ENCODE results near the gene TASOR.
A peak's percentile ranks its signal among the peaks of the same experiment; 100 is the strongest.
"Not testable (repeated sequence)": the region's sequence is repeated elsewhere in the genome, so short reads cannot be mapped to it uniquely, and the experiment has no call there.

Gene TASOR, protein sequence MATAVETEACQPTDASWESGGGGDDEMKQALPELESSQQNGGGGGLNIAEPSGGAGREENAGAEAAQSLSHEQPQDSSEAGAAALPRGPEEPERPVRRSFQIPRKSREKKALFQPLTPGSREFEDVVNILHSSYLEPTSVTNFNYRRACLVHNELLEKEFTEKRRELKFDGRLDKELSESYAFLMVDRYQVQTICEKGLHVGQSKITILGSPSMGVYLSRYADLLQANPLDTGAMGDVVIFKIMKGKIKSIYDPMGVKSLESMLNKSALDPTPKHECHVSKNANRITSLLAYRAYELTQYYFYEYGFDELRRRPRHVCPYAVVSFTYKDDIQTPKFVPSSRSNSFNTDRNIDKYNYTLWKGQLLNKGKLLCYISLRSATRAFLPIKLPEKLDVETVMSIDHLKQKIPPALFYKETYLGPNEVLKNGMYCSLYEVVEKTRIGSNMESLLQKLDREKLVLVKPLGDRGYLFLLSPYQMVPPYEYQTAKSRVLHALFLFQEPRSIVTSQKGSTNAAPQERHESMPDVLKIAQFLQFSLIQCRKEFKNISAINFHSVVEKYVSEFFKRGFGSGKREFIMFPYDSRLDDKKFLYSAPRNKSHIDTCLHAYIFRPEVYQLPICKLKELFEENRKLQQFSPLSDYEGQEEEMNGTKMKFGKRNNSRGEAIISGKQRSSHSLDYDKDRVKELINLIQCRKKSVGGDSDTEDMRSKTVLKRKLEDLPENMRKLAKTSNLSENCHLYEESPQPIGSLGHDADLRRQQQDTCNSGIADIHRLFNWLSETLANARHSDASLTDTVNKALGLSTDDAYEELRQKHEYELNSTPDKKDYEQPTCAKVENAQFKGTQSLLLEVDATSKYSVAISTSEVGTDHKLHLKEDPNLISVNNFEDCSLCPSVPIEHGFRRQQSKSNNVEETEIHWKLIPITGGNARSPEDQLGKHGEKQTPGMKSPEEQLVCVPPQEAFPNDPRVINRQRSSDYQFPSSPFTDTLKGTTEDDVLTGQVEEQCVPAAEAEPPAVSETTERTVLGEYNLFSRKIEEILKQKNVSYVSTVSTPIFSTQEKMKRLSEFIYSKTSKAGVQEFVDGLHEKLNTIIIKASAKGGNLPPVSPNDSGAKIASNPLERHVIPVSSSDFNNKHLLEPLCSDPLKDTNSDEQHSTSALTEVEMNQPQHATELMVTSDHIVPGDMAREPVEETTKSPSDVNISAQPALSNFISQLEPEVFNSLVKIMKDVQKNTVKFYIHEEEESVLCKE (N-terminal part only)

DNA sequence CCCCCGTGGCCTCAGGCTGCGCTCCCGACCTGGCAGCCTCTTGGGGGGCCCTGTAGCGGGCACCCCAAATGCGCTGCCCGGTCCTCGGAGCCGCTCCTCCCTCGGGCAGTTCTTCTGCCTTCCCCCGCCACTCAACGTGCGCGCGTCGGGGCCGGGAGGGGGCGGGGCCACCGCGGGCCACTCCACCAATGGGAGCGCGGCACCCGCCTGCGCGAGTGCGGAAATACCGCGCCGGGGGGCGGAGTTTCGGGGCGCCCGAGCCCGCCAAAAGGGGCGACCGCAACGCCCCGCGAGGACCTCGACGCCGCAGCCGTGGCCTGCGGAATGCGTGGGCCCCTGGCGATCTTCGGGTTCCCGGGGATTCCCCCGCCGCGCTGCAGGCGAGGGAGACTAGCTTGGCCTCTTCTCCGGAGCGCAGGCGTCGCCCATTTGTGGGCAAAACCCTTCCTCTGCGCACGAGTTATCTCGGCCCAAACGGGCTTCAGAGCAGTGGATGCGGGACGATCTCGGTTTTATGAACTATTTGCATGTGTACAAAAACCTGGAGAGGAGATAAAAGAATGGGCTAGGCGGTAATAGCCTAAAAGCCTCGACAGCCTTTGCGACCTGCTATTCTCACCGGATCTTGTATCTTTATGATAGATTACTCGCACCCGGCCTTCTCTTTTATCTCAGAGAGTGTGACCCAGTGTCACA lies at the start of gene TASOR:
TASOR (minus strand) TSS at position 144 of the 696 bp plus-strand sequence. CDS start 259 bp downstream, outside the sequence.
- DNase-seq = peak; percentile 54

- DNase-seq = no peak
Observed at GRCh38 chr3:56732109-56732508, 49.0 kb upstream of the TASOR start.

DNA sequence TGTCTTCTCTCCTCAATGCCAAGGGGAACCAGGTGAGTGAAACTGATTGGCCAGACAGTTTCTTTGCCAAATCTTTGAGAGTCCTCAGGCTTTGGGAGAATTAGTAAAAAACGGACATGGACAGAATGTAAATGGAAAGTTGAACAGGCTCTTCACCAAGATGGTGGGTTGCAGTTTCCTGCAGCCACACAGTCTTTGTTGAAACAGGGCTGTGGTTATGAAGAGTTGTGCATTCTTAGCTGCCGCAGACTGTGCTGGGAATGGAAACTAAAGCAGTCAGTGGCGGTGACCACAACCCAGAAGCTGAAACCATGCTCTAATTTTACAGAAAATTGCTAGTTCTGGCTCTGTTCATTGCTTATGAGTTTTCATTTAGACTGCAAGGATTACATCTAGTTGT lies 42.1 kb upstream of the TASOR start:
- DNase-seq = no peak

- no peak for DNase-seq
Observed at GRCh38 chr3:56724676-56725075, 41.6 kb upstream of the TASOR start.

GRCh38 chr3:56720849-56721248 lies 37.8 kb upstream of the TASOR start:
- DNase-seq = no peak

- not testable (repeated sequence) for DNase-seq
Observed at GRCh38 chr3:56718809-56719208, 35.7 kb upstream of the TASOR start.

- DNase-seq = no peak
Observed at GRCh38 chr3:56711344-56711743, 28.3 kb upstream of the TASOR start.

- not testable (repeated sequence) for DNase-seq
Observed at GRCh38 chr3:56707412-56707811, 24.3 kb upstream of the TASOR start.

DNA sequence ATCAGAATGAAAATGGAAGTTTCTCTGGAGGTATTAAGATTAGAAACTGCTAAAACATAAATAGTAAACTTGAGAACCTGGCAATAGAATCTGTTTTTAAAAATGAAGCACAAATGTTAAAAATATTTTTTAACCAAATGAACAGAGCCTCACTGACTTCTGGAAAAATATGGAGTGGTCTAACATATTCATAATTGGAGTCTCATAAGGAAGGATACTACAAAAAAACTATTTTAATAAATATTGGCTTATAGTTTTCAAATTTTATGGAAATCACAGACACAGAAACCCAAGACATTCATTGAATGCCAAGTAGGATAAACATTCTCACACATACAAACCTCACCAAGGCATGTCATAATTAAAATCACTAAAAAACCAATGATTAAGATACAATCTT lies 23.6 kb upstream of the TASOR start:
- DNase-seq = no peak

GRCh38 chr3:56704706-56705105 lies 21.6 kb upstream of the TASOR start:
- no peak for DNase-seq

GRCh38 chr3:56702490-56703315 lies 19.6 kb upstream of the TASOR start:
- DNase-seq = peak; percentile 47

- DNase-seq = no peak
Observed at GRCh38 chr3:56700151-56700550, 17.1 kb upstream of the TASOR start.

- no peak for DNase-seq
Observed at GRCh38 chr3:56694867-56695683, 12.0 kb upstream of the TASOR start.

DNA sequence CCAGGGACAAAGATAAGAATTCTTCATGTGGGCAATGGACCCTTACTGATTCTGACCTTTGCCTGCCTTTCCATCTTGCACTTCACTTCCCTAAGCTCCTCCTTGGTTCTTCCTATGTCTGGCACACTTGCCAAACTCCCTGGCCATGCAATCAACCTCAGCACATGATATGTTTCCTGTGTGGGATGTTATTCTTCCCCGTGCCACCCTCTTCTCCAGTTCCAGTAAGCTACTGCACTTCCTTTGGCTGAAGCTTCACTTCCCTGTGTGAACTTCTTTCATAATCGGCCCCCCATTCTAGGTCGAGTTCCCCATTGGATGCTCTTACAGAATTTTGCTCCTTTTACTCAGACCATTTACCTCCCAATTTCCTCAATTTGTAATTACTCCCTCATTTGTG lies 10.7 kb upstream of the TASOR start:
- DNase-seq = no peak

- DNase-seq = not testable (repeated sequence)
Observed at GRCh38 chr3:56692520-56693433, 9.7 kb upstream of the TASOR start.

- DNase-seq = not testable (repeated sequence)
Observed at GRCh38 chr3:56692001-56692365, 8.9 kb upstream of the TASOR start.

GRCh38 chr3:56691165-56692000 lies 8.3 kb upstream of the TASOR start:
- DNase-seq = no peak

DNA sequence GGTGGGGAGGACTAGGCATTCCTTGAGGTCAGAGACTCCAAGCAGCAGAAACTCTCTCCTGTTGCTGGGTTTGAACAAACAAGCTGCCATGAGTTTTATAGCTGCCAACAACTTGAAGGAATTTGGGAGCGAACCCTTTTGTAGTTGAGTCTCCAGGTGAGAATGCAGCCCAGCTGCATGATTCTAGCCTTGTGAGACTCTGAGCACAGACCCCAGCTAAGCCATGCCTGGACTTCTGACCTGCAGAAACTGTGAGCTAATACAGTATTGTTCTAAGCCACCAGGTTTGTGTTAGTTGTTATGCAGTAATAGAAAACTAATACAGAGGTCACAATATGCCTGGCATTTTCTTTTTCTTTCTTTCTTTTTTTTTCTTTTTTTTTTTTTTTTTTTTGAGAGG lies 6.2 kb upstream of the TASOR start:
- DNase-seq = no peak

- no peak for DNase-seq
Observed at GRCh38 chr3:56688191-56688590, 5.1 kb upstream of the TASOR start.

All from KG1 (cell line).